MCF 10A (cell line): Measurements from ENCODE around the gene LRP3. TPM values are rescaled to one million over a fixed set of nuclear protein-coding genes. Genes with fewer than 3 reads are reported as not detected.

Experiments used
- BruUV-seq: library from RNA; stranded (reverse); fragments of 400-500 nt; replicated peaks from 2 replicates; lab custom pipeline; 2021; lab: Mats Ljungman, UMichigan
- CTCF ChIA-PET: fragments of 300-600 bp; sonication (Branson Sonifier 250); formaldehyde crosslinking; extraction: SDS; loops from one replicate; lab custom pipeline; 2021; ENCODE audit warnings: antibody characterized with exemption, inconsistent platforms; lab: Yijun Ruan, JAX
- POLR2A ChIA-PET: fragments of 300-600, 350-650 bp; sonication (Branson Sonifier 250); formaldehyde crosslinking; extraction: SDS; loops from one replicate; lab custom pipeline; 2020; ENCODE audit warnings: antibody characterized with exemption, inconsistent platforms; lab: Yijun Ruan, JAX
- DNase-seq: peaks from one replicate; pipeline ENCODE4 v3.0.0-alpha.2; 2018; ENCODE audit not compliant: unreplicated experiment
- H3K27ac Mint-ChIP-seq: one replicate; pipeline ENCODE4 v1.8.0; 2022; ENCODE audit warnings: mild to moderate bottlenecking, low read depth, mixed read lengths; ENCODE audit not compliant: unreplicated experiment
- H3K27me3 Mint-ChIP-seq: one replicate; pipeline ENCODE4 v1.8.0; 2022; ENCODE audit warnings: mixed read lengths; ENCODE audit not compliant: insufficient read depth, unreplicated experiment
- H3K36me3 Mint-ChIP-seq: one replicate; pipeline ENCODE4 v1.8.0; 2022; ENCODE audit warnings: mild to moderate bottlenecking, moderate library complexity, mixed read lengths; ENCODE audit not compliant: insufficient read depth, unreplicated experiment
- H3K4me1 Mint-ChIP-seq: one replicate; pipeline ENCODE4 v1.8.0; 2022; ENCODE audit warnings: mixed read lengths; ENCODE audit not compliant: insufficient read depth, unreplicated experiment
- H3K4me3 Mint-ChIP-seq: one replicate; pipeline ENCODE4 v1.8.0; 2022; ENCODE audit warnings: mild to moderate bottlenecking, moderate library complexity, mixed read lengths; ENCODE audit not compliant: unreplicated experiment
- H3K9me3 Mint-ChIP-seq: one replicate; pipeline ENCODE4 v1.8.0; 2022; ENCODE audit warnings: mixed read lengths; ENCODE audit not compliant: unreplicated experiment
- CTCF ChIP-seq: fragments of 200-600 bp; IDR thresholded peaks from one replicate; pipeline ENCODE4 v1.8.0; 2022; ENCODE audit warnings: antibody characterized with exemption, mild to moderate bottlenecking; ENCODE audit not compliant: unreplicated experiment
- intact Hi-C: fragments of 100-400 bp; cut with micrococcal nuclease; formaldehyde crosslinking; loops from 2 replicates; pipeline ENCODE4 v1.14.1; 2022
- total RNA-seq: library from RNA; stranded (reverse); gene quantifications from 2 replicates; pipeline ENCODE4 v1.2.3, GENCODE V29; 2022

LRP3 gene
- total RNA-seq, 1 experiment from 2014 or later, result 7.7 TPM

DNA sequence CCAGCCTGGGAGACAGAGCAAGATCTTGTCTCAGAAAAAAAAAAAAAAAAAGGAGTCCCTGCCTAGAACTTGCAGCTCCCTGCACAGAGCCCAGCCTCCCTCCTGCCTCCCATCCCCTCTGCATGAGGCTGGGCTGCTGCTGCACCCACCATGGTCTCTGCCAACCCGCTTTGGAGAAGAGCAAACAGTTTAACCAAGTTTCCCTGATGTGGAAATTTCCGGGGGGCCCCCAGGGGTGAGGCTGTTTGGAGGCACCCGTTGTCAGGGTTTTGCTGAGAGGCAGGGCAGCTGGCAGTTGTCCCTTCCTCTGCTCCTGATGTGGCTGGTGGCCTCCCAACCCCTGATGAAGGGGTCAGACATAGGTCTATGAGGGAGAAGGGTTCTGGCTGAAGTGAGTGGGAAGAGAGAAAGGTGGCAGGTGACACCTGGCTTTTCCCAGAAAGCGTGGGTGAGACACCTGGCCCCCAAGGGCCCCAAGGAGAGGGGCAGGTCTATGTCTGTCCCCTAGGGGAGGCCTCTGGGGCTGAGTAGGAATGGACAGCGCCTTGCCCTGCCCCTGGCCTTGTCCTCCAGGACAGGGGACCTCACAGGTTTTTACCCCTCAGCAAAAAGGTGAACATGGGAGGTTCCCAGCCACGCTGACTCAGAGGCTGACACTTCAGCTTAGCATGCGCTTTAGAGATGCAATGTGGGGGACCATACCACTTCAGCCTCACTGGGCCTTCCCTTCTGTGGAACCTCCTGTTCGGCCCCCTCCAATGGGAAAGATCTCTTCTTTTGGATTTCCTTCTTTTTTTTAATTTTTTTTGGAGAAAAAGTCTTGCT, 5.5 kb downstream of the LRP3 start:
- intact Hi-C loops, result no loop called here
- no peak for TF ChIP-seq CTCF
- H3K4me1 Mint-ChIP-seq, result no peaks in the 10 kb centered on the region
- no peak for DNase-seq
- no peak overlapping the region for H3K4me3 Mint-ChIP-seq
- no peaks in the 10 kb centered on the region for H3K27me3 Mint-ChIP-seq
- ChIA-PET POLR2A (no interaction called here), CTCF (interaction anchor here (0.6 to 0.7 kb wide), 2 partner anchors 9 to 207 kb away, joined by 3 read pairs; no protein-coding TSS in a partner anchor)
- H3K27ac Mint-ChIP-seq, result no peak overlapping the region
- no TSS peak for BruUV-seq
- H3K9me3 Mint-ChIP-seq, result no peaks in the 10 kb centered on the region
- H3K36me3 Mint-ChIP-seq, result no peaks in the 10 kb centered on the region

DNA sequence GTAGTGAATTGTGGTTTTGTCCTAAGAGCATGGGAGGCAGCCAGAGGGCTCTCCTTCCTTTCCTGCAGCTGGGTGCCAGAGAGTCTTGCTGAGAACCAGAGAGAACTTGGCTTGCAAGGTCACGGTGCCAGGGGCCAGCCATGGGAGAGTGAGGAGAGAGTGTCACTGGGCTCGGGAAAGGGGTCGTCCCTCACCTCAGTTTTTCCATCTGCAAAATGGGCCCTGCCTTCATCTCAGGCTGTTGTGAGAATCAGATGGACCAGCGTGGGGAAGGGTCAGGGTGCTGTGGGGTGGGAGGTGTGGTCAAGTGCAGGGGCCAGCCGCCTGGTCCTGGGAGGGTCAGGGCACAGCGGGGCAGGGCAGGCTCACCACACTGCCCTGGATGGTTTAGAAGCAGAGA, 7.3 kb downstream of the LRP3 start:
- BruUV-seq, result no TSS peak
- ChIA-PET POLR2A (interaction anchor here (1.5 kb wide), 1 partner anchor 25 kb away, joined by 5 read pairs; no protein-coding TSS in a partner anchor), CTCF (interaction anchor here (1.0 to 1.2 kb wide), 2 partner anchors 15 to 25 kb away, joined by 3 to 4 read pairs; no protein-coding TSS in a partner anchor)
- no peaks in the 10 kb centered on the region for H3K4me1 Mint-ChIP-seq
- H3K27me3 Mint-ChIP-seq, result no peaks in the 10 kb centered on the region
- intact Hi-C loops, result no loop called here
- no peaks in the 10 kb centered on the region for H3K9me3 Mint-ChIP-seq
- H3K36me3 Mint-ChIP-seq, result no peaks in the 10 kb centered on the region
- H3K4me3 Mint-ChIP-seq, result no peak overlapping the region
- no peak for TF ChIP-seq CTCF
- H3K27ac Mint-ChIP-seq, result no peak overlapping the region
- no peak for DNase-seq

- H3K27ac Mint-ChIP-seq, result no peak overlapping the region
- CTCF ChIA-PET, result interaction anchor here (0.5 to 1.6 kb wide), 4 partner anchors 14 to 761 kb away, joined by 3 to 6 read pairs (median 4); no protein-coding TSS in a partner anchor
- no peak for DNase-seq
- H3K36me3 Mint-ChIP-seq, result no peaks in the 10 kb centered on the region
- H3K4me1 Mint-ChIP-seq, result no peaks in the 10 kb centered on the region
- no TSS peak for BruUV-seq
- H3K4me3 Mint-ChIP-seq, result no peak overlapping the region
- H3K27me3 Mint-ChIP-seq, result no peaks in the 10 kb centered on the region
- POLR2A ChIA-PET, result interaction anchor here (1.5 kb wide), 1 partner anchor 25 kb away, joined by 5 read pairs; no protein-coding TSS in a partner anchor
- intact Hi-C loops, result no loop called here
- no peaks in the 10 kb centered on the region for H3K9me3 Mint-ChIP-seq
- TF ChIP-seq CTCF, result no peak
These were observed 7.9 kb downstream of the LRP3 start for GRCh38 chr19:33201886-33202545.
